Hepatic stellate cell (primary cell): ENCODE results near the gene C1RL.
"Not testable (repeated sequence)": the region's sequence is repeated elsewhere in the genome, so short reads cannot be mapped to it uniquely, and the experiment has no call there.

Experiments
- DNase-seq: peaks from one replicate; pipeline ENCODE4 v3.0.0; 2011; ENCODE audit warnings: low spot score

The C1RL gene

GRCh38 chr12:7114851-7115250 lies 5.8 kb upstream of the C1RL start:
- DNase-seq = no peak

- no peak for DNase-seq
Observed at GRCh38 chr12:7114008-7114407, 5.0 kb upstream of the C1RL start.

- DNase-seq = peak; percentile 56
Observed at GRCh38 chr12:7113389-7113871, 4.4 kb upstream of the C1RL start.

GRCh38 chr12:7112041-7112440 lies 3.0 kb upstream of the C1RL start:
- DNase-seq = no peak

- DNase-seq = no peak
Observed at GRCh38 chr12:7110661-7111060, 1.6 kb upstream of the C1RL start.

- no peak for DNase-seq
Observed at GRCh38 chr12:7109572-7109920, 532 bp upstream of the C1RL start.

GRCh38 chr12:7108003-7108795 lies 815 bp downstream of the C1RL start:
- peak; percentile 77 for DNase-seq

GRCh38 chr12:7107636-7108002 lies 1.4 kb downstream of the C1RL start:
- no peak for DNase-seq

GRCh38 chr12:7107181-7107580 lies 1.8 kb downstream of the C1RL start:
- DNase-seq = not testable (repeated sequence)

- no peak for DNase-seq
Observed at GRCh38 chr12:7106082-7106481, 2.9 kb downstream of the C1RL start.

- DNase-seq = no peak
Observed at GRCh38 chr12:7103837-7104584, 5.0 kb downstream of the C1RL start.

GRCh38 chr12:7102582-7102981 lies 6.4 kb downstream of the C1RL start:
- DNase-seq = no peak

- no peak for DNase-seq
Observed at GRCh38 chr12:7101694-7102131, 7.3 kb downstream of the C1RL start.

- no peak for DNase-seq
Observed at GRCh38 chr12:7101047-7101693, 7.8 kb downstream of the C1RL start.

- DNase-seq = no peak
Observed at GRCh38 chr12:7100239-7100638, 8.8 kb downstream of the C1RL start.

GRCh38 chr12:7099290-7099996 lies 9.6 kb downstream of the C1RL start:
- no peak for DNase-seq

- no peak for DNase-seq
Observed at GRCh38 chr12:7096979-7097378, 12.0 kb downstream of the C1RL start.

GRCh38 chr12:7096006-7096932 lies 12.7 kb downstream of the C1RL start:
- no peak for DNase-seq

- DNase-seq = no peak
Observed at GRCh38 chr12:7093892-7094291, 15.1 kb downstream of the C1RL start.

GRCh38 chr12:7093486-7093885 lies 15.5 kb downstream of the C1RL start:
- no peak for DNase-seq

- DNase-seq = no peak
Observed at GRCh38 chr12:7092986-7093460, 16.0 kb downstream of the C1RL start.
